Prostate gland (tissue), 2 donors: ENCODE results near the gene MCC. TPM values are rescaled to one million over a fixed set of nuclear protein-coding genes. Genes with fewer than 3 reads are reported as not detected.

Source experiments
- DNase-seq: peaks from one replicate; pipeline ENCODE4 v3.0.0-alpha.2; 2019; ENCODE audit warnings: low spot score
- H3K27ac ChIP-seq, 2 donors: fragments of 200-600 bp; sonication (generic); 2 replicates each; pipeline ENCODE4 v1.5.1; 2017 to 2019
- H3K27me3 ChIP-seq: fragments of 200-600 bp; sonication (generic); replicated peaks from 2 replicates; pipeline ENCODE4 v1.5.1; 2019; ENCODE audit not compliant: insufficient read depth
- H3K36me3 ChIP-seq, 2 donors: fragments of 200-600 bp; sonication (generic); 1 replicate in 1 of 2; 2 replicates in 1 of 2; pipeline versions ENCODE4 v1.5.1 to v1.8.1; 2017 to 2019
- H3K4me1 ChIP-seq: fragments of 200-600 bp; sonication (generic); replicated peaks from 2 replicates; pipeline ENCODE4 v1.5.1; 2019
- H3K4me3 ChIP-seq, 2 donors: fragments of 200-600 bp; sonication (generic); 2 replicates each; pipeline ENCODE4 v1.5.1; 2017 to 2019
- H3K9me3 ChIP-seq: fragments of 200-600 bp; sonication (generic); 2 replicates; pipeline ENCODE4 v1.5.1; 2017
- CTCF ChIP-seq, 4 experiments: fragments of 200-600 bp in 2 of 4; fragments of 450-650 bp in 2 of 4; sonication (generic) in 2 of 4; IDR thresholded peaks; 1 replicate in 3 of 4; 2 replicates in 1 of 4; pipeline ENCODE4 v1.5.1; 2016 to 2019; ENCODE audit warnings: antibody characterized with exemption in 4 of 4, mild to moderate bottlenecking in 2 of 4, moderate library complexity in 2 of 4
- POLR2A ChIP-seq: fragments of 450-650 bp; IDR thresholded peaks from one replicate; pipeline ENCODE4 v1.6.1; 2016; ENCODE audit warnings: antibody characterized with exemption, mild to moderate bottlenecking
- POLR2AphosphoS5 ChIP-seq: sonication (generic); formaldehyde crosslinking; IDR thresholded peaks from one replicate; pipeline ENCODE4 v1.6.1; 2017; ENCODE audit warnings: antibody characterized with exemption
- WGBS: methylation state at CpG from one replicate; pipeline ENCODE4 v1.1.5; 2018; 5-methylcytosine and 5-hydroxymethylcytosine counted together
- intact Hi-C: fragments of 100-400 bp; cut with DNase I; formaldehyde crosslinking; loops from one replicate; pipeline ENCODE4 v1.14.2; 2022
- total RNA-seq, 2 donors: library from RNA; depleted of rRNA; stranded (reverse); fragments of >200 nt; gene quantifications; one replicate each; pipeline ENCODE4 v1.1.0, GENCODE V29; 2016

The MCC gene
- total RNA-seq, 2 donors from 2014 or later = 41.5 to 54.1 TPM

GRCh38 chr5:113245427-113246225 is 242.6 kb downstream of the MCC start:
- DNase-seq = no peak
- Histone ChIP-seq H3K4me1 (no peaks in the 10 kb centered on the region), H3K9me3 (no peaks in the 10 kb centered on the region), H3K27me3 (no peaks in the 10 kb centered on the region), H3K27ac (peak overlapping the region in 1 of 2 donors; percentile 5), H3K36me3 (no peaks in the 10 kb centered on the region), H3K4me3 (no peak overlapping the region)
- 35% methylated on average over 2 of the region's 2 CpGs for WGBS
- intact Hi-C loops = no loop called here
- TF ChIP-seq POLR2AphosphoS5 (no peak), POLR2A (no peak), CTCF (IDR thresholded peaks at IDR 0.05) (no peak)

GRCh38 chr5:113244966-113245365 is 243.3 kb downstream of the MCC start:
- no peak for TF ChIP-seq CTCF (IDR thresholded peaks at IDR 0.05)
- TF ChIP-seq POLR2AphosphoS5 = no peak
- no peak for TF ChIP-seq POLR2A
- H3K4me1 ChIP-seq = no peaks in the 10 kb centered on the region
- no peak overlapping the region for H3K27ac ChIP-seq
- H3K9me3 ChIP-seq = no peaks in the 10 kb centered on the region
- H3K4me3 ChIP-seq = no peak overlapping the region
- no peak for DNase-seq
- H3K27me3 ChIP-seq = no peaks in the 10 kb centered on the region
- H3K36me3 ChIP-seq = no peaks in the 10 kb centered on the region
- whole genome bisulfite sequencing = 98% methylated on average over 9 of the region's 9 CpGs
- intact Hi-C loops = no loop called here

- TF ChIP-seq CTCF (IDR thresholded peaks at IDR 0.05) = no peak
- TF ChIP-seq POLR2AphosphoS5 = no peak
- no peak for TF ChIP-seq POLR2A
- intact Hi-C loops = no loop called here
- Histone ChIP-seq H3K27me3 (no peaks in the 10 kb centered on the region), H3K4me1 (no peaks in the 10 kb centered on the region), H3K36me3 (no peaks in the 10 kb centered on the region), H3K4me3 (no peak overlapping the region), H3K27ac (no peak overlapping the region), H3K9me3 (no peaks in the 10 kb centered on the region)
- DNase-seq = no peak
- WGBS = 64% methylated on average over 2 of the region's 2 CpGs
Measured at GRCh38 chr5:113243349-113243664, 244.9 kb downstream of the MCC start.

GRCh38 chr5:113242481-113243348 is 245.5 kb downstream of the MCC start:
- H3K4me3 ChIP-seq = no peak overlapping the region
- no peak for TF ChIP-seq POLR2A
- TF ChIP-seq POLR2AphosphoS5 = no peak
- no peak for TF ChIP-seq CTCF (IDR thresholded peaks at IDR 0.05)
- H3K4me1 ChIP-seq = no peaks in the 10 kb centered on the region
- 82% methylated on average over 8 of the region's 8 CpGs for WGBS
- DNase-seq = no peak
- no peak overlapping the region for H3K27ac ChIP-seq
- H3K36me3 ChIP-seq = no peaks in the 10 kb centered on the region
- H3K27me3 ChIP-seq = no peaks in the 10 kb centered on the region
- intact Hi-C loops = no loop called here
- no peaks in the 10 kb centered on the region for H3K9me3 ChIP-seq
